ENCODE results near the gene MINDY4.

GRCh38 chr7:30896783-30897637 lies 125.8 kb downstream of the MINDY4 start:
- no peak for TF ChIP-seq RAD21 (IDR thresholded peaks at IDR 0.05; ENCODE audit: low read length)
- no peak for TF ChIP-seq CTCF (conservative IDR thresholded peaks at IDR 0.05; ENCODE audit: low read depth, low read length)
- TF ChIP-seq POLR2A (IDR thresholded peaks at IDR 0.05; ENCODE audit: low read depth, low read length), result no peak
- no peak for TF ChIP-seq CEBPB (IDR thresholded peaks at IDR 0.05; ENCODE audit: low read depth, low read length)
- TF ChIP-seq MXI1 (IDR thresholded peaks at IDR 0.05; ENCODE audit: borderline replicate concordance, low read depth, low read length), result no peak
- TF ChIP-seq SMC3 (IDR thresholded peaks at IDR 0.05; ENCODE audit: low read depth, low read length), result no peak
- no peak for TF ChIP-seq BHLHE40 (IDR thresholded peaks at IDR 0.05; ENCODE audit: low read depth, low read length)
- no peak for TF ChIP-seq NFE2L2 (IDR thresholded peaks at IDR 0.05; ENCODE audit: low read depth, low read length)
- no peak for TF ChIP-seq FOS (IDR thresholded peaks at IDR 0.05; ENCODE audit: low read depth, low read length)
- TF ChIP-seq MAZ (IDR thresholded peaks at IDR 0.05; ENCODE audit: borderline replicate concordance, low read depth, low read length), result no peak
- no peak for TF ChIP-seq CHD1 (IDR thresholded peaks at IDR 0.05; ENCODE audit: low read depth, low read length)
- TF ChIP-seq MAFK (IDR thresholded peaks at IDR 0.05; ENCODE audit: low read depth, low read length), result no peak
- no peak for TF ChIP-seq RFX5 (IDR thresholded peaks at IDR 0.05; ENCODE audit: low read depth, low read length)

All from IMR-90 (cell line).